A673 (cell line): ENCODE measurements around the gene ADAT3. TPM values are rescaled to one million over a fixed set of nuclear protein-coding genes. Genes with fewer than 3 reads are reported as not detected.

Experiments used
- BruUV-seq: library from RNA; stranded (reverse); fragments of 400-500 nt; replicated peaks from 2 replicates; lab custom pipeline; 2021; lab: Mats Ljungman, UMichigan
- CTCF ChIA-PET: fragments of 300-600 bp; sonication (Branson Sonifier 250); formaldehyde crosslinking; loops from one replicate; lab custom pipeline; 2022; ENCODE audit warnings: antibody characterized with exemption; lab: Charles Lee
- POLR2A ChIA-PET: fragments of 300-600 bp; sonication (Branson Sonifier 250); formaldehyde crosslinking; loops from one replicate; lab custom pipeline; 2022; ENCODE audit warnings: antibody characterized with exemption; ENCODE audit not compliant: low non-redundant PET; lab: Charles Lee
- DNase-seq: peaks from one replicate; pipeline ENCODE4 v3.0.0-alpha.2; 2015; ENCODE audit warnings: low spot score
- H3K27ac ChIP-seq: fragments of 200-600 bp; sonication (generic); 2 replicates; pipeline ENCODE4 v1.5.1; 2016; ENCODE audit warnings: mixed run types, low read depth, mild to moderate bottlenecking, mixed read lengths, antibody characterized with exemption, low read length; ENCODE audit not compliant: poor library complexity, severe bottlenecking
- H3K27me3 ChIP-seq: fragments of 200-600 bp; sonication (generic); replicated peaks from 2 replicates; pipeline ENCODE4 v1.6.1; 2017; ENCODE audit warnings: mixed run types, low read depth, mild to moderate bottlenecking, mixed read lengths, antibody characterized with exemption, low read length; ENCODE audit not compliant: insufficient read depth, poor library complexity
- H3K36me3 ChIP-seq: fragments of 200-600 bp; sonication (generic); 2 replicates; pipeline ENCODE4 v1.6.1; 2016; ENCODE audit warnings: mixed run types, mild to moderate bottlenecking, mixed read lengths, antibody characterized with exemption, low read length; ENCODE audit not compliant: insufficient read depth, poor library complexity, severe bottlenecking
- H3K4me1 ChIP-seq: fragments of 200-600 bp; sonication (generic); 2 replicates; pipeline ENCODE4 v1.6.1; 2017; ENCODE audit warnings: mixed run types, mild to moderate bottlenecking, mixed read lengths, antibody characterized with exemption, low read length; ENCODE audit not compliant: insufficient read depth, poor library complexity, severe bottlenecking
- H3K4me3 ChIP-seq: fragments of 200-600 bp; sonication (generic); 2 replicates; pipeline ENCODE4 v1.5.1; 2016; ENCODE audit warnings: low read depth, mixed run types, mild to moderate bottlenecking, mixed read lengths, low read length; ENCODE audit not compliant: poor library complexity, severe bottlenecking
- H3K9me3 ChIP-seq: fragments of 200-600 bp; sonication (generic); 2 replicates; pipeline ENCODE4 v1.6.1; 2016; ENCODE audit warnings: mixed run types, low read depth, mild to moderate bottlenecking, mixed read lengths, antibody characterized with exemption, low read length; ENCODE audit not compliant: poor library complexity, severe bottlenecking
- CTCF ChIP-seq: fragments of 300-800, 200-600 bp; sonication (generic); conservative IDR thresholded peaks from 2 replicates; pipeline ENCODE4 v1.5.1; 2017; ENCODE audit warnings: low read depth, mild to moderate bottlenecking, antibody characterized with exemption, low read length, moderate library complexity, mixed read lengths
- EZH2 ChIP-seq: fragments of 200-600 bp; sonication (generic); IDR thresholded peaks from 2 replicates; pipeline ENCODE4 v1.6.1; 2017; ENCODE audit warnings: borderline replicate concordance, low read depth, mild to moderate bottlenecking, mixed read lengths, antibody characterized with exemption, low read length; ENCODE audit not compliant: poor library complexity, severe bottlenecking
- intact Hi-C: fragments of 100-400 bp; cut with micrococcal nuclease; formaldehyde crosslinking; loops from one replicate; pipeline ENCODE4 v1.10.0; 2022; ENCODE audit not compliant: unreplicated experiment
- total RNA-seq: library from RNA; stranded (reverse); gene quantifications from 2 replicates; pipeline ENCODE4 v1.2.3, GENCODE V29; 2021

The ADAT3 gene
- total RNA-seq, 1 experiment from 2014 or later: 18.0 TPM

GRCh38 chr19:1859331-1859781 lies 45.8 kb upstream of the ADAT3 start:
- peak overlapping the region; percentile 85 for H3K4me3 ChIP-seq
- ChIA-PET CTCF (no interaction called here), POLR2A (no interaction called here)
- no peak for DNase-seq
- no peaks in the 10 kb centered on the region for H3K27me3 ChIP-seq
- no peaks in the 10 kb centered on the region for H3K9me3 ChIP-seq
- H3K27ac ChIP-seq: peak overlapping the region; percentile 49
- intact Hi-C loops: loop anchor here (5.0 kb wide), 1 partner anchor 592 kb away; the partner anchor contains the start of gene CIRBP
- no peaks in the 10 kb centered on the region for H3K36me3 ChIP-seq
- H3K4me1 ChIP-seq: peaks cover 67% of the 10 kb centered on the region
- BruUV-seq: no TSS peak
- TF ChIP-seq EZH2 (no peak), CTCF (no peak)

GRCh38 chr19:1860042-1860775 lies 45.0 kb upstream of the ADAT3 start:
- Histone ChIP-seq H3K36me3 (no peaks in the 10 kb centered on the region), H3K27ac (peak overlapping the region; percentile 50), H3K9me3 (no peaks in the 10 kb centered on the region), H3K27me3 (no peaks in the 10 kb centered on the region), H3K4me1 (peaks cover 58% of the 10 kb centered on the region), H3K4me3 (peak overlapping the region; percentile 85)
- CTCF ChIA-PET: no interaction called here
- DNase-seq: peak; percentile 87
- intact Hi-C loops: no loop called here
- TF ChIP-seq EZH2 (no peak), CTCF (no peak)
- POLR2A ChIA-PET: no interaction called here
- no TSS peak for BruUV-seq

- Histone ChIP-seq H3K36me3 (no peaks in the 10 kb centered on the region), H3K4me3 (peak overlapping the region; percentile 85), H3K27me3 (no peaks in the 10 kb centered on the region), H3K4me1 (peaks cover 51% of the 10 kb centered on the region), H3K9me3 (no peaks in the 10 kb centered on the region), H3K27ac (peak overlapping the region; percentile 52)
- ChIA-PET CTCF (no interaction called here), POLR2A (no interaction called here)
- TF ChIP-seq EZH2 (no peak), CTCF (no peak)
- BruUV-seq: no TSS peak
- DNase-seq: no peak
- intact Hi-C loops: no loop called here
These were observed 44.2 kb upstream of the ADAT3 start for GRCh38 chr19:1860821-1861598.
